Right kidney (tissue), 1 donor: ENCODE results near the gene USP35.
"Not testable (repeated sequence)": the region's sequence is repeated elsewhere in the genome, so short reads cannot be mapped to it uniquely, and the experiment has no call there.

ENCODE experiments used
- DNase-seq: peaks from one replicate; pipeline ENCODE4 v3.0.0-alpha.2; 2016

Gene USP35

GRCh38 chr11:78233046-78233445, 44.3 kb downstream of the USP35 start:
- DNase-seq: not testable (repeated sequence)

- DNase-seq: no peak
Measured at GRCh38 chr11:78234006-78234405, 45.3 kb downstream of the USP35 start.

GRCh38 chr11:78237293-78238046, 48.8 kb downstream of the USP35 start:
- DNase-seq: no peak

DNA sequence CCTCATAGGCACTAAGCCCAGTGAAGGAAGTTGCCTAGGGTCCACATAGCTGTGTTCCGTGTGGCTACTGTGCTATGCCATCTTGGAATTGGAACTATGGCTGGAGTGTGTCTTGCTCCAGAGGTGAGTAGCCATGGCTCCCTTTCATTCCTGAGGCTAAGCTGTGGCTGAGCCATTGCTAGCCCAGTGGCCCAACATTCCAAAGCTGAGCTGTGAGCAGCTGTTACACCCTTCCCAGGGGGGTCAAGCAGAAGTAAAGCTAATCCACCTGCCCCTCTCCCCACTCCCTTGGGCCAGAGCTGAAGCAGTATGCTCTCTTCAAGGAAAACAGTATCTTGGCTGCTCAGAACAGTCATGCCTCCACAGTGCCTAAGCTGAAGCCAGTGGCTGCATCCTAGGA, 51.1 kb downstream of the USP35 start:
- DNase-seq: no peak

DNA sequence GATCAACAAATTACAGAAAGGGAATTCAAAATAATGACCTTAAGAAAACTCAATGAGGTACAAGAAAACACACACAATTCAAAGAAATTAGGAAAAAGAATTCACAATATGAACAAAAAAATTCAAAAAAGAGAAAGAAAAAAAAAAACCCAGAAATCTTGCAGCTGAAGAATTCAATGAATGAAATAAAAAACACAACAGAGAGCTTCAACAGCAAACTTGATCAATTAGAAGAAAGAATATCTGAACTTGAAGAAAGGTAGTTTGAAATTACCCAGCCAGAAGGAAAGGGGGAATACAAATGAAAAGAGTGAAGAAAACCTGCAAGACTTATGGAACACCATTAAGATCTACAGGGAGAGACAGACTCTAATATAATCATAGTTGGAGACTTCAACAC, 52.8 kb downstream of the USP35 start:
- DNase-seq: no peak

GRCh38 chr11:78244080-78244479, 55.4 kb downstream of the USP35 start:
- no peak for DNase-seq

DNA sequence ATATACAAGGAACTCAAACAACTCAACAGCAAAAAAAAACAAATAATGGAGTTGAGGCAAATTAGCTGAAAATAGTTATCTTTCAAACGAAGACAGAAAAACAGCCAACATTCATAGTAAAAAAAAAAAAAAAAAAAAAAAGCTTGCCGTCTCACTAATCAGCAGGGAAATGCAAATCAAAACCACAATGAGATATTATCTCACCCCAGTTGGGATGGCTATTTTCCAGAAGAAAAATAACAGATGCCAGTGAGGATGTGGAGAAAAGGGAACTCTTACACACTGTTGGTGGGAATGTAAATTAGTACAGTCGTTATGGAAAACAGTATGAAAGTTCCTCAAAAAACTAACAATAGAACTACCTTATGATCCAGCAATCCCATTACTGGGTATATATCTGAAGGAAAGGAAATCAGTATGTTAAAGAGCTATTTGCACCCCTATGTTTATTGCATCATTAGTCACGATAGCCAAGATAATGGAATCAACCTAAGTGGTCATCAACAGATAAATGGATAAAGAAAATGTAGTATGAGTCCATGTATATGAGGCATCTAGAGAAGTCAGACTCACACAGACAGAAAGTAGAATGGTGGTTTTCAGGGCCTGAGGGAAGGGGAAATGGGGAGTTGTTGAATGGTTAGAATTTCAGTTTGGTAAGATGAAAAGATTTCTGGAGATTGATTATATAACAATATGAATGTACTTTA, 56.0 kb downstream of the USP35 start:
- DNase-seq: no peak

DNA sequence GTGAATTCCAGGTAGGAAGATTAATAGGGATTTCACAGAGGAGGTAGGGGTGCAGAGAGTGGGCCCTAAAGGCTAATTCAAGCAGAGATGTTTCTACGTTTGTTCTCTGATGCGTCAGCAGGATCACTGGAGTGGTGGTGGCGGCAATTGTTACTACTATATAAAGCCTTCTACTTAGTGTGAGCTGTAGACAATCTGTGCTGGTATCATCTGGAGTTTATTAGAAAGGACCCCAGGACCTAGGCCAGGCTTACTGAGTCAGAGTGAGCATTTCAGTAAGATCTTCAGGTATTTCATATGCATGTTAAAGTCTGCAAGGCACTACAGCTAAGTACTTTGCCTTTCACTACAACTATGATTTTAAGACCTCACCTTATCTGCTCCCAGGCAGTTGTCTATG, 59.5 kb downstream of the USP35 start:
- DNase-seq: no peak

- no peak for DNase-seq
Measured at GRCh38 chr11:78248903-78249302, 60.2 kb downstream of the USP35 start.

DNA sequence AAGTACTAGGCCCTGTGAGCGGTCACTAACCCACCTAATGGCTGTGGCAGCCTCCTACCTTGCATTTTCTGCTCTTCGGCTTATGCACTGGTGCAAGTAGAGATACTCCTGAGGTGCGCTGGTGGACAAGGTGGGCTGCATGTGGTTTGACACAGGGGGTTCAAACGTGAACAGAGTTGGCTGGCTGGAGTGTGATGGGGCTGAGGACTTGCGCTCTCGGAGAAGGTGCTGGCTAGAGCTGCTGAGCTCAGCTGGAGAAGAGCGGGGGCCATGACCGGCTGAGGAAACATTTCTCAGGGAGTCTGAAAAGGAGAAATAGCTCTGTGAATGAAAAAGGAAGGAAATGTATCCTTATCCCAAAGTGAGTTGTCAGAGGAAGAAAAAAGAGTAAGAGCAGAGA, 61.4 kb downstream of the USP35 start:
- DNase-seq: no peak

GRCh38 chr11:78251083-78251775, 62.5 kb downstream of the USP35 start:
- no peak for DNase-seq

- no peak for DNase-seq
Measured at GRCh38 chr11:78253797-78254196, 65.1 kb downstream of the USP35 start.

DNA sequence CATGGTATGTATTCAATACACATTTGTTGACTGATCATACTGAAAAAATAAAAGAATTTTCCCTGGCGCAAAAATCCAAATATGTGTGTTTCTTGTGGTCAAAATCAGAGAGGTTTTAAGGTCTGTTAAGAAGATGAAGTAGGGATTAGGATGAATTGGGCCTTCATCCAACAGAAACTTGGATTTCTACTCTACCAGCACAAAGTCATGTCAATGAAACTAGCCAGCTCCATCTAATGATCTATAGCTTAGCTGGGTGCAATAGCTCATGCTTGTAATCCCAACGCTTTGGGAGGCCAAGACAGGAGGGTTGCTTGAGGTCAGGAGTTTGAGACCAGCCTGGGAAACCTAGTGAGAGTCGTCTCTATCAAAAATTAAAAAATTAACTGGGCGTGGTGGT, 65.5 kb downstream of the USP35 start:
- DNase-seq: no peak

DNA sequence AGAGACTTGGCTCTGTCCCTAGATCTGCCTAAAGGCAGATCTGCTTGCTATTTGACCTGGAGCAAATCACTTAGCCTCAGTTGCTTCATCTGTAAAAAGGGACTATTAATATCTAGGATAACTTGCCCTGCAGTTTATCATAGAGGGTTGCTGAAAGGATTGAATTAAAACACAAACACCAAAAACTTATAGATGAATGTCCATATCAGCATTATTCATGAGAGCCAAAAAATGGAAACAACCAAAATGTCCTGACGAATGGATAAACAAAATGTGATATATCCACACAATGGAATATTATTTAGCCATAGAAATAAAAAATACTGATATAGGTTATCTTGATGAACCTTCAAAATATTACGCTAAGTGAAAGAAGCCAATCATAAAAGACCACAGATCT, 67.2 kb downstream of the USP35 start:
- no peak for DNase-seq

GRCh38 chr11:78256962-78257361, 68.2 kb downstream of the USP35 start:
- DNase-seq: no peak

DNA sequence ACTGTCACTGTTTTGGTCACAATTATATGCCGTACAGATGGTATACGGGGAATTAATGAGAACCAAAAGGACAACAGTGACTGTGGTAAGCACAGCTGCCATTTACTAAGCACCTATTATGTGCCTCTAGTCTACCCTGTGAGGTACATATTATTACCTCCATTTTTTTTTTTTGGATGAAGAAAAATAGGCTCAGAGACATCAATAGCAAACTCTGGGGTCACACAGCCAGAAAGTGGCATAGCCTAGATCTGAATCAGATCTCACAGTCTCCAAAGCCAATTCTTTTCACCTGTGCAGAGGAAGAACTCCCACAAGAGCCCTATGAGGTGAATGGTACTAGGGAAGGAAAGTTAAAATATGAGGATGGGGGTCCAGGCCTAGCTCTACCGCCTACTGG, 68.9 kb downstream of the USP35 start:
- no peak for DNase-seq

DNA sequence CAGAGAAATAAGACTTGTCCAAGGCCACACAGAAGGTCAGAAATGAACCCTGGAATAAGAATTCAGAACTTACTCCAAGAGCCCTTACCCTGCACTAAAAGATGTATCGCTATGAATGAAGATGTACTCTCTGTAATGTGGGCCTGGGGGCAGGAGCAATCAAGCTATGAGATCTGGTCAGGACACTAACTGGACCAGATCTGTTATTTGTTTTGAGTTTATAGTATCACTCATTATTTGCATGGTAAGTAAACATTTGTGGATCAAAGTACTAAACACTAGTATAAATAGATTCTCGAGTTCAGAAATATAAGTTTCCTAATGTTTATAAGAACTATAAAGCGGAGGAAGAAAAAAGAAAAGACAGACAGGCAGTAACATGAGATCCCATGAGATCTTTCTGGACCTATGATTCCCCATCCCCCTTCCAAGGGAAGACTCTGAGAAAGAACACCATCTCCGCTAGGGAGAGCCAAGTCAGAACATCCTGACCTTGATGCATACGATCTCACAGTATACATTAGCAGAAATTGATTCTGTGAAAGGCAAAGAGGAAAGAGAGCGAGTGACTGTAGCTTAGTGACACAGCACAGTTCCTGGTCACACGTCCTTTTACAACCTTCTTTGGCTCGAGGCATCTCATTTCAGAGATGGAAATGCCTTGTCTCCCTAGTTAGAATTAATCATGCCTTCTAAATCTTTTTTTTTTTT, 71.2 kb downstream of the USP35 start:
- DNase-seq: no peak

DNA sequence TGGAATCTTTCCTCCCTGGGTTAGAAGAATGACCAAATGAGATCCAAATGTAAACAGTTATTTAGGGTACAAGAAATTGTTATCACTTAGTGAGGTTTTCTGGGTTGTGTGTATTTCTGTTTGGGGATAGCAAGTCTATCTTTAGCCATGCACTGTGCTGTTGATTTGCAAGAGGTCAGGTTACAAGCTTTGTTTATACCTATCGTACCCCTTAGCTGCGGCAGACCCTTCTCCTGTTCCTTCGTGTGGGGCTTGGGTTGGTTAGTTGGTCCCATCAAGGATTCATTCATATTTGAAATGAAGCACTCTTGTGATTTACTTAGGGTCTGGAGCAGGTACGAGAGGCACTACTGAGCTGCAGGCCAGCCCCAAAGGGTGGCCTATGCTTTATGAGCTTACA, 72.6 kb downstream of the USP35 start:
- DNase-seq: no peak

DNA sequence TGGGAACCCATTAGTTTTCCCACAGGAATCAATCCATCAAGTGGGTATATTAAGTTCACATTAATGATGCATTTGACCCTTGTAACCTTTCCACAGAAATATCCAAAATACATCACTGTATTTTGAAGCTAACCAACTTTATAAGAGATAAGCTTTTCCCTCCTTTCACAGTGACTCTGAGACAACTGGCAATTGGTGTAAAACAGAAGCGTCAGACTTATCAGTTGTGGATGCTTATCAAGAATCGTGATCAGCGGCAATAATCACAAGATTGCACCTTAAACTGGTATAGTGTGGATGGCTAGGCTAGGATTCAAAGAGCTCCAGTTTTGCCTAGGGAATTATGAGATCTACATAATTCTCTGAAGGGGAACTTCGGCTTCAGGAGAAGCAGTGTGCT, 73.1 kb downstream of the USP35 start:
- DNase-seq: no peak

DNA sequence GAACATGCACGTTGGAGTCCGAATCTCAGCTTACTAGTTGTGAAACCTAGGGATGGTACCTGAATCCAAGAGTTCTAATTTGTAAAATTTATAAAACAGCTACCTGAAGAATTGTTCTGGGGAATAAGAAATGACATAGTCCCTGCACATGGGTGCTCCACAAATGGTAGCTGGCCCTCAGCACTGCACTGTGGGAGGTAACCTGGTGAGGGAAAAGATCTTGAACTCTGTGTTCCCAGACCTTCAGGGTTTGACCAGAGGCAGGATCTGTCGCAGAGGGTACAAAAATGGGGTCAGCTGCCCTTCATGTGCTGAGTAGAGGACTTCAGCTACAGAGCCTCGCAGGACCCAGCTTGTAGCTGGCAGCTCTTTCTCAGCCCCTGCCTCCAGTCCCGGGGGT, 73.5 kb downstream of the USP35 start:
- no peak for DNase-seq

DNA sequence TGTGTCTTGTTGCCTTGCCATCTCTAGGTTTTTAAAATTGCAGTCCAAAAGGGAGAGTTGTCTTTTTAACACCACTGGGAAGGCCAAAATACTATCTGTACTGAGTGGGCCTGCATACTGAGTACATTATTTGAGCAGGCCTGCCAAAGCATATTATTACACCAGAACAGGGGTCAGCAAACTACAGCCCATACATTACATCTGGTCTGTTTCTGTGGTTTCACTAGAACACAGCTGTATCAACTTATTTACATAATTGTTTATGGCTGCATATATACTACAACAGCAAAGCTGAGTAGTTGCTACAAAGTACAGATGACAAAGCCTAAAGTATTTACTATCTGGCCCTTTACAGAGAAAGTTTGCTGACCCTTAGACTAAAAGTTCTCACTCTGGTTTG, 74.0 kb downstream of the USP35 start:
- DNase-seq: no peak
